ENCODE measurements around the gene PELI2. TPM values are rescaled to one million over a fixed set of nuclear protein-coding genes. Genes with fewer than 3 reads are reported as not detected.

Gene PELI2
- total RNA-seq, 1 donor from 2014 or later, result 8.7 TPM

- Mint-ChIP-seq H3K4me3 (ENCODE audit: unreplicated experiment) (no peak overlapping the region), H3K27ac (ENCODE audit: unreplicated experiment) (no peak overlapping the region), H3K9me3 (ENCODE audit: low read depth) (no peaks in the 10 kb centered on the region), H3K36me3 (ENCODE audit: low read depth) (no peaks in the 10 kb centered on the region), H3K4me1 (ENCODE audit: low read depth) (peaks cover 24% of the 10 kb centered on the region), H3K27me3 (ENCODE audit: low read depth) (peaks cover 2% of the 10 kb centered on the region)
- TF ChIP-seq, protein P1, sequence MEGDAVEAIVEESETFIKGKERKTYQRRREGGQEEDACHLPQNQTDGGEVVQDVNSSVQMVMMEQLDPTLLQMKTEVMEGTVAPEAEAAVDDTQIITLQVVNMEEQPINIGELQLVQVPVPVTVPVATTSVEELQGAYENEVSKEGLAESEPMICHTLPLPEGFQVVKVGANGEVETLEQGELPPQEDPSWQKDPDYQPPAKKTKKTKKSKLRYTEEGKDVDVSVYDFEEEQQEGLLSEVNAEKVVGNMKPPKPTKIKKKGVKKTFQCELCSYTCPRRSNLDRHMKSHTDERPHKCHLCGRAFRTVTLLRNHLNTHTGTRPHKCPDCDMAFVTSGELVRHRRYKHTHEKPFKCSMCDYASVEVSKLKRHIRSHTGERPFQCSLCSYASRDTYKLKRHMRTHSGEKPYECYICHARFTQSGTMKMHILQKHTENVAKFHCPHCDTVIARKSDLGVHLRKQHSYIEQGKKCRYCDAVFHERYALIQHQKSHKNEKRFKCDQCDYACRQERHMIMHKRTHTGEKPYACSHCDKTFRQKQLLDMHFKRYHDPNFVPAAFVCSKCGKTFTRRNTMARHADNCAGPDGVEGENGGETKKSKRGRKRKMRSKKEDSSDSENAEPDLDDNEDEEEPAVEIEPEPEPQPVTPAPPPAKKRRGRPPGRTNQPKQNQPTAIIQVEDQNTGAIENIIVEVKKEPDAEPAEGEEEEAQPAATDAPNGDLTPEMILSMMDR (IDR thresholded peaks at IDR 0.05), result no peak
- DNase-seq (ENCODE audit: low spot score), result no peak
Observed at GRCh38 chr14:56136571-56137452, 18.6 kb downstream of the PELI2 start.

GRCh38 chr14:56137453-56137807 lies 19.2 kb downstream of the PELI2 start:
- H3K36me3 Mint-ChIP-seq (ENCODE audit: low read depth), result no peaks in the 10 kb centered on the region
- no peaks in the 10 kb centered on the region for H3K9me3 Mint-ChIP-seq (ENCODE audit: low read depth)
- no peak for DNase-seq (ENCODE audit: low spot score)
- peaks cover 19% of the 10 kb centered on the region for H3K4me1 Mint-ChIP-seq (ENCODE audit: low read depth)
- no peak overlapping the region for H3K27ac Mint-ChIP-seq (ENCODE audit: unreplicated experiment)
- H3K27me3 Mint-ChIP-seq (ENCODE audit: low read depth), result peaks cover 2% of the 10 kb centered on the region
- TF ChIP-seq, protein P1 (IDR thresholded peaks at IDR 0.05), result no peak
- H3K4me3 Mint-ChIP-seq (ENCODE audit: unreplicated experiment), result no peak overlapping the region

DNA sequence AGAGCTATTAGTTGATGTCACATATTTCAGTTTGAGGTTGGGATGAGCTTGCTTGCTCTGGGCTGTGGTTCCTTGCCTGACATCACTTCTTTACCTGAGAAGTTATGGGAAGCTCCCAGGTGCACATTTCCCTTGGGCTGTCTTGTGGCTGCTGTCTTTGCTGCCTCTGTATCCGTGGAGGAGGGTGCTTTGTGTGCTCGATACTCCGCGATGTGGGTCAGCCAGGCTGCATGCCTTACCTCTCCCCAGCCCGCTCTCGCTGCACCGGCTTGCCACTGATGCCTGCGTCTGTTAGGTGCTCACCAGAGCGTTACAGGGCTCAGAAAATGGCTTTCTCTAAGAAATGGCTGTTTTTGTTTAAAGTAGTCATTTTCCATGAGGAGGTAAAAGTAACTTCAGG lies 19.6 kb downstream of the PELI2 start:
- Mint-ChIP-seq H3K36me3 (ENCODE audit: low read depth) (no peaks in the 10 kb centered on the region), H3K27me3 (ENCODE audit: low read depth) (peaks cover 2% of the 10 kb centered on the region), H3K9me3 (ENCODE audit: low read depth) (no peaks in the 10 kb centered on the region), H3K4me3 (ENCODE audit: unreplicated experiment) (no peak overlapping the region), H3K27ac (ENCODE audit: unreplicated experiment) (no peak overlapping the region), H3K4me1 (ENCODE audit: low read depth) (peaks cover 16% of the 10 kb centered on the region)
- no peak for DNase-seq (ENCODE audit: low spot score)
- TF ChIP-seq, protein P1 (IDR thresholded peaks at IDR 0.05), result no peak

GRCh38 chr14:56138928-56139327 lies 20.7 kb downstream of the PELI2 start:
- Mint-ChIP-seq H3K9me3 (ENCODE audit: low read depth) (no peaks in the 10 kb centered on the region), H3K36me3 (ENCODE audit: low read depth) (no peaks in the 10 kb centered on the region), H3K4me1 (ENCODE audit: low read depth) (peaks cover 18% of the 10 kb centered on the region), H3K27ac (ENCODE audit: unreplicated experiment) (no peak overlapping the region), H3K4me3 (ENCODE audit: unreplicated experiment) (no peak overlapping the region), H3K27me3 (ENCODE audit: low read depth) (peaks cover 2% of the 10 kb centered on the region)
- TF ChIP-seq, protein P1 (IDR thresholded peaks at IDR 0.05), result no peak
- DNase-seq (ENCODE audit: low spot score), result no peak

DNA sequence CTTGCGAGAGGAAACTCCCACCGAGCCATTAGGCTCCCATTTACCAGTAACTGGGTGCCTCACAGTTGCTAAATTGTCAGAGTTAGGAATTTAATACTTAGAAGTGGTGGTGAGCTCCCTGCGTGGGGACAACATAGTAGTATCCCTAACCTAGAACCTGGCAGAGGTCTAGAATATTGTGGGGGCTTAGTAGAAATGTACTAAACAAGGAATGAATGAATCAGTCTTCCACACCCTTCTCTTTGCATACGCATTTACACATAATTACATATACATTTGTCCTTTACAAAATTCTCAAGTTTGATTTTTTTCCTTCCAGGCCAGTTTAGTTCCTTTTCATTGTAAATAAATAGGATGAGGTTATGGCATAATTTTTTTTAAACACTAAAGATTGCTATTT lies 24.1 kb downstream of the PELI2 start:
- Mint-ChIP-seq H3K4me3 (ENCODE audit: unreplicated experiment) (no peak overlapping the region), H3K4me1 (ENCODE audit: low read depth) (peaks cover 27% of the 10 kb centered on the region), H3K27ac (ENCODE audit: unreplicated experiment) (no peak overlapping the region), H3K27me3 (ENCODE audit: low read depth) (peaks cover 2% of the 10 kb centered on the region), H3K9me3 (ENCODE audit: low read depth) (no peaks in the 10 kb centered on the region), H3K36me3 (ENCODE audit: low read depth) (no peaks in the 10 kb centered on the region)
- TF ChIP-seq, protein P1 (IDR thresholded peaks at IDR 0.05), result no peak
- no peak for DNase-seq (ENCODE audit: low spot score)

Measured in chondrocyte (in vitro differentiated cells).